Liver (tissue), 9 donors: Measurements from ENCODE around the gene PMM1. TPM values are rescaled to one million over a fixed set of nuclear protein-coding genes. Genes with fewer than 3 reads are reported as not detected.

Experiments
- DNase-seq: peaks from one replicate; pipeline ENCODE4 v3.0.0-alpha.2; 2017; ENCODE audit warnings: low spot score
- H3K27ac ChIP-seq, 2 donors: one replicate each; pipeline ENCODE4 v1.7.0; 2013; ENCODE audit warnings: inconsistent platforms in 2 of 2, low read length in 2 of 2, control low read depth in 1 of 2, low read depth in 1 of 2, mild to moderate bottlenecking in 1 of 2
- H3K27me3 ChIP-seq, 4 donors: one replicate each; pipeline versions ENCODE4 v1.6.1 to v1.7.0; 2013; ENCODE audit warnings: low read length in 3 of 4, inconsistent platforms in 1 of 4, mild to moderate bottlenecking in 1 of 4, moderate library complexity in 1 of 4; ENCODE audit not compliant: control insufficient read depth in 4 of 4, insufficient read depth in 4 of 4
- H3K36me3 ChIP-seq, 4 donors: one replicate each; pipeline versions ENCODE4 v1.6.1 to v1.7.0; 2013; ENCODE audit warnings: low read length in 3 of 4, mild to moderate bottlenecking in 3 of 4, low read depth in 1 of 4, moderate library complexity in 1 of 4; ENCODE audit not compliant: control insufficient read depth in 4 of 4, insufficient read depth in 3 of 4
- H3K4me1 ChIP-seq, 4 donors: one replicate each; pipeline versions ENCODE4 v1.6.1 to v1.7.0; 2013; ENCODE audit warnings: low read length in 3 of 4, mild to moderate bottlenecking in 3 of 4, moderate library complexity in 1 of 4; ENCODE audit not compliant: control insufficient read depth in 4 of 4, insufficient read depth in 4 of 4
- H3K4me3 ChIP-seq, 3 donors: one replicate each; pipeline versions ENCODE4 v1.6.1 to v1.7.0; 2013; ENCODE audit warnings: low read length in 3 of 3, control low read depth in 1 of 3, low read depth in 1 of 3, mild to moderate bottlenecking in 1 of 3
- H3K9ac ChIP-seq, 2 donors: one replicate each; pipeline ENCODE4 v1.7.0; 2013; ENCODE audit warnings: low read length in 2 of 2, mild to moderate bottlenecking in 2 of 2, moderate library complexity in 2 of 2, control low read depth in 1 of 2, low read depth in 1 of 2
- H3K9me3 ChIP-seq, 4 donors: one replicate each; pipeline versions ENCODE4 v1.6.1 to v1.7.0; 2013; ENCODE audit warnings: low read length in 3 of 4; ENCODE audit not compliant: control insufficient read depth in 4 of 4
- ATF3 ChIP-seq: IDR thresholded peaks from 2 replicates; pipeline ENCODE4 v1.6.1; 2016; ENCODE audit warnings: antibody characterized with exemption
- CTCF ChIP-seq: fragments of 150-350 bp; IDR thresholded peaks from 2 replicates; pipeline ENCODE4 v1.5.1; 2017; ENCODE audit warnings: improper control_type of control experiment, low read depth, low read length; ENCODE audit not compliant: missing input control
- EGR1 ChIP-seq, 2 donors: IDR thresholded peaks; 2 replicates each; pipeline ENCODE4 v1.6.1; 2016 to 2018; ENCODE audit warnings: antibody characterized with exemption in 2 of 2, low read depth in 2 of 2
- FOXA1 ChIP-seq: IDR thresholded peaks from 2 replicates; pipeline ENCODE4 v1.6.1; 2016; ENCODE audit warnings: antibody characterized with exemption
- FOXA2 ChIP-seq: IDR thresholded peaks from 2 replicates; pipeline ENCODE4 v1.6.1; 2016; ENCODE audit warnings: antibody characterized with exemption
- GABPA ChIP-seq, 2 donors: IDR thresholded peaks in 1 of 2; conservative IDR thresholded peaks in 1 of 2; 2 replicates each; pipeline ENCODE4 v1.6.1; 2016; ENCODE audit warnings: antibody characterized with exemption in 2 of 2, mild to moderate bottlenecking in 1 of 2, moderate library complexity in 1 of 2
- HNF4A ChIP-seq, 2 donors: conservative IDR thresholded peaks; 2 replicates each; pipeline ENCODE4 v1.6.1; 2016; ENCODE audit warnings: antibody characterized with exemption in 2 of 2, mild to moderate bottlenecking in 2 of 2
- HNF4G ChIP-seq: IDR thresholded peaks from 2 replicates; pipeline ENCODE4 v1.6.1; 2016; ENCODE audit warnings: antibody characterized with exemption
- JUND ChIP-seq, 2 donors: IDR thresholded peaks; 2 replicates each; pipeline ENCODE4 v1.6.1; 2016; ENCODE audit warnings: antibody characterized with exemption in 2 of 2
- MAX ChIP-seq: IDR thresholded peaks from 2 replicates; pipeline ENCODE4 v1.6.1; 2016; ENCODE audit warnings: antibody characterized with exemption
- NR2F2 ChIP-seq: IDR thresholded peaks from 2 replicates; pipeline ENCODE4 v1.6.1; 2016; ENCODE audit warnings: antibody characterized with exemption
- RAD21 ChIP-seq, 2 donors: IDR thresholded peaks; 2 replicates each; pipeline ENCODE4 v1.6.1; 2016; ENCODE audit warnings: antibody characterized with exemption in 2 of 2, mild to moderate bottlenecking in 2 of 2
- REST ChIP-seq: IDR thresholded peaks from 2 replicates; pipeline ENCODE4 v1.6.1; 2016; ENCODE audit warnings: antibody characterized with exemption, mild to moderate bottlenecking
- RXRA ChIP-seq, 2 donors: IDR thresholded peaks; 2 replicates each; pipeline ENCODE4 v1.6.1; 2017 to 2018; ENCODE audit warnings: antibody characterized with exemption in 2 of 2, mild to moderate bottlenecking in 1 of 2
- SP1 ChIP-seq: IDR thresholded peaks from 2 replicates; pipeline ENCODE4 v1.6.1; 2018; ENCODE audit warnings: antibody characterized with exemption, mild to moderate bottlenecking
- TAF1 ChIP-seq: conservative IDR thresholded peaks from 2 replicates; pipeline ENCODE4 v1.6.1; 2016; ENCODE audit warnings: antibody characterized with exemption, mild to moderate bottlenecking
- YY1 ChIP-seq: IDR thresholded peaks from 2 replicates; pipeline ENCODE4 v1.6.1; 2016; ENCODE audit warnings: antibody characterized with exemption, mild to moderate bottlenecking
- ZBTB33 ChIP-seq: IDR thresholded peaks from 2 replicates; pipeline ENCODE4 v1.6.1; 2016; ENCODE audit warnings: antibody characterized with exemption
- WGBS: extraction: QIAGEN DNeasy Blood & Tissue Kit; methylation state at CpG from one replicate; pipeline ENCODE4 v1.1.7; 2013; 5-methylcytosine and 5-hydroxymethylcytosine counted together
- polyA plus RNA-seq, 2 donors: library from polyadenylated mRNA; stranded (reverse) in 1 of 2; unstranded in 1 of 2; fragments of 200-250 nt in 1 of 2; fragments of >200 nt in 1 of 2; fragmentation: Nextera tagmentation in 1 of 2; extraction: Ambion mirVana in 1 of 2; gene quantifications; one replicate each; pipeline versions ENCODE4 v1.2.1 to v1.2.3, GENCODE V29; 2013 to 2015
- total RNA-seq, 2 donors: library from RNA; depleted of rRNA; stranded (reverse); fragments of >200 nt; gene quantifications; one replicate each; pipeline ENCODE4 v1.2.3, GENCODE V29; 2014
- donor health status: healthy.
- donor health status: healthy.
- donor health status: healthy.
- donor health status: healthy.
- donor health status: healthy.

PMM1 gene
- total and polyA plus RNA-seq, 4 donors, result 24.9 to 50.2 (median 32.6) TPM

- TF ChIP-seq RXRA (IDR thresholded peaks at IDR 0.05) (no peak), RAD21 (IDR thresholded peaks at IDR 0.05) (no peak), SP1 (no peak), REST (no peak), YY1 (no peak), HNF4G (no peak)
- H3K9ac ChIP-seq, result no peak overlapping the region
- DNase-seq, result no peak
- no peak overlapping the region for H3K27ac ChIP-seq
- peaks cover 0 to under 1% (median 0%) of the 10 kb centered on the region in 4 donors for H3K4me1 ChIP-seq
- no peak overlapping the region for H3K4me3 ChIP-seq
- no peaks in the 10 kb centered on the region for H3K27me3 ChIP-seq
- no peaks in the 10 kb centered on the region for H3K9me3 ChIP-seq
- H3K36me3 ChIP-seq, result peaks cover 13 to 52% (median 17%) of the 10 kb centered on the region in 4 donors
- 90% methylated on average over 17 of the region's 17 CpGs for WGBS
These were observed 57.7 kb downstream of the PMM1 start for GRCh38 chr22:41531715-41532477.

GRCh38 chr22:41530890-41531714 lies 58.5 kb downstream of the PMM1 start:
- DNase-seq, result no peak
- Histone ChIP-seq H3K4me1 (peaks cover 0 to 6% (median 3%) of the 10 kb centered on the region in 4 donors), H3K27me3 (no peaks in the 10 kb centered on the region), H3K9me3 (no peaks in the 10 kb centered on the region), H3K9ac (no peak overlapping the region), H3K27ac (no peak overlapping the region), H3K36me3 (peaks cover 18 to 57% (median 20%) of the 10 kb centered on the region in 4 donors), H3K4me3 (no peak overlapping the region)
- 86% methylated on average over 18 of the region's 18 CpGs for WGBS
- no peak for TF ChIP-seq HNF4G
- TF ChIP-seq HNF4A (conservative IDR thresholded peaks at IDR 0.05), result no peak
- no peak for TF ChIP-seq YY1
- no peak for TF ChIP-seq FOXA2
- no peak for TF ChIP-seq REST
- TF ChIP-seq NR2F2, result no peak
- TF ChIP-seq RXRA (IDR thresholded peaks at IDR 0.05), result no peak
- no peak for TF ChIP-seq JUND (IDR thresholded peaks at IDR 0.05)
- no peak for TF ChIP-seq GABPA (IDR thresholded peaks at IDR 0.05 in 1 of 2, conservative IDR thresholded peaks at IDR 0.05 in 1 of 2)
- no peak for TF ChIP-seq RAD21 (IDR thresholded peaks at IDR 0.05)
- TF ChIP-seq EGR1 (IDR thresholded peaks at IDR 0.05; ENCODE audit: low read depth in 2 of 2), result no peak
- TF ChIP-seq CTCF, result no peak
- no peak for TF ChIP-seq ZBTB33
- TF ChIP-seq MAX, result no peak
- no peak for TF ChIP-seq TAF1
- no peak for TF ChIP-seq FOXA1
- TF ChIP-seq SP1, result no peak
- no peak for TF ChIP-seq ATF3
